NT2/D1 (cell line): Measurements from ENCODE around the gene NDUFAF8.
A peak's percentile ranks its signal among the peaks of the same experiment; 100 is the strongest.

Experiments
- DNase-seq: peaks from one replicate; pipeline ENCODE4 v3.0.0-alpha.2; 2011; ENCODE audit warnings: low read depth, low spot score
- H3K27me3 ChIP-seq: 2 replicates; pipeline ENCODE4 v1.6.0; 2011; ENCODE audit warnings: mild to moderate bottlenecking; ENCODE audit not compliant: insufficient read length, insufficient read depth
- H3K36me3 ChIP-seq: 2 replicates; pipeline ENCODE4 v1.6.1; 2011; ENCODE audit warnings: mild to moderate bottlenecking, low read length, mixed read lengths; ENCODE audit not compliant: insufficient read depth, insufficient read length
- H3K4me1 ChIP-seq: 2 replicates; pipeline ENCODE4 v1.5.1; 2011; ENCODE audit not compliant: insufficient read depth, insufficient read length
- H3K4me3 ChIP-seq: 2 replicates; pipeline ENCODE4 v1.5.1; 2011; ENCODE audit warnings: low read depth; ENCODE audit not compliant: insufficient read length
- H3K9ac ChIP-seq: 2 replicates; pipeline ENCODE4 v1.6.0; 2011; ENCODE audit warnings: low read depth; ENCODE audit not compliant: insufficient read length
- H3K9me3 ChIP-seq: 2 replicates; pipeline ENCODE4 v1.5.1; 2011; ENCODE audit warnings: mild to moderate bottlenecking, low read length; ENCODE audit not compliant: insufficient read depth
- SUZ12 ChIP-seq: IDR thresholded peaks from 2 replicates; pipeline ENCODE4 v1.6.1; 2011; ENCODE audit not compliant: insufficient read length, insufficient read depth; ENCODE audit errors: extremely low read depth
- YY1 ChIP-seq: IDR thresholded peaks from 2 replicates; pipeline ENCODE4 v1.6.1; 2011; ENCODE audit not compliant: insufficient read length, insufficient read depth
- ZNF274 ChIP-seq: IDR thresholded peaks from 2 replicates; pipeline ENCODE4 v1.6.1; 2011; ENCODE audit warnings: mild to moderate bottlenecking, low read depth, low read length

The NDUFAF8 gene

DNA sequence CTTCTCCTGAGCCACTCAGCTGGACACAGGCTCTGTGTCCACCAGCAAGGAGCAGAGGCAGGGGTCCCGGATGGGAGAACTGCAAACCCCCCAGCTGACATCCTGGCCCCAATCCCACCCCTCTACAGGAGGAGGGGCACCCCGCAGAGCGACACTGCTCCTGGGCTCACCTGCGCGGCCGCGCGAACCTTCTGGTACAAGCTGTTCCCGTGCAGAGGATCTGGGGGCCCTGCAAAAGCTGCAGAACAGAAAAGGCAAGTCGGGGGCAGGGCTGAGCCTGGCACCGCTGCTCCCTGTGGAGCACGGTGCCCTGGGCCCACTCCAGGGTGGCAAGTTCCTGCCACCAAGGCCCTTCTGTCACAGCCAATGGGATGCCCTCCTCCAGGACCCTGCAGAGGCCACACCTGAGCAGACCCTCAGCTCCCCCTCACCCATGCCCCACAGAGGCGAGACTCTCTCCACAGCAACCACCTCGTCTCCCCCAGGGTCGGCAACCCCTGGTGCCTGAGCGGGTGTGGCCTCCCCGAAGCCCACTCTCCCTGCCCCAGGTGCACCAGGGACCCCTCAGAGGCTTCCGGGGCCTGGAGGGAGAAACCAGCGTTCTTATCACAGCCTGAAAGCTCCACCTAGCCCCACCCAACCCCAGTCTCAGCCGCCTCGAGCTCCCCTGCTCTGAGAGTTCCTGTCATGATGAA, 5.2 kb upstream of the NDUFAF8 start:
- no peak overlapping the region for H3K9ac ChIP-seq
- no peak overlapping the region for H3K4me3 ChIP-seq
- TF ChIP-seq YY1: no peak
- TF ChIP-seq SUZ12: no peak
- TF ChIP-seq ZNF274: no peak
- H3K4me1 ChIP-seq: no peaks in the 10 kb centered on the region
- H3K9me3 ChIP-seq: no peaks in the 10 kb centered on the region
- DNase-seq: no peak
- peaks cover 70% of the 10 kb centered on the region for H3K36me3 ChIP-seq
- H3K27me3 ChIP-seq: no peaks in the 10 kb centered on the region

DNA sequence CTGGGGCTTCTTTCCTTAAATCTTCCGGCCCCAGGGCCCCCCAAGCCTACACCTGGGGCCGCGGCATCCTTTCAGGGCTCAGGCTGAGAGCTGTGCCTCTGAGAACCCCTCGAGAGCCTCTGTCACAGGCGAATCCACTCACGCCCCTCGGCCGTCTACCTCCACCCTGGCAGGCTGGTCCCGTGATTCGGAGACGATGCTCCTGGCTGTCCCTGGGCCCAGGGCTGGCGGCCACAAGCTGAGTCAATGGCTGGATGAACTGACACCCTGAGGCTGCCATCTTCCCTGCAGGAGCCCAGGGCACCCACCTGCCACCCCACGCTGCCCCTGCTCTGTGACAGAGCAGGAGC, 4.6 kb upstream of the NDUFAF8 start:
- Histone ChIP-seq H3K9me3 (no peaks in the 10 kb centered on the region), H3K27me3 (no peaks in the 10 kb centered on the region), H3K9ac (no peak overlapping the region), H3K4me1 (no peaks in the 10 kb centered on the region), H3K4me3 (no peak overlapping the region), H3K36me3 (peaks cover 67% of the 10 kb centered on the region)
- TF ChIP-seq ZNF274 (no peak), SUZ12 (no peak), YY1 (no peak)
- DNase-seq: no peak

DNA sequence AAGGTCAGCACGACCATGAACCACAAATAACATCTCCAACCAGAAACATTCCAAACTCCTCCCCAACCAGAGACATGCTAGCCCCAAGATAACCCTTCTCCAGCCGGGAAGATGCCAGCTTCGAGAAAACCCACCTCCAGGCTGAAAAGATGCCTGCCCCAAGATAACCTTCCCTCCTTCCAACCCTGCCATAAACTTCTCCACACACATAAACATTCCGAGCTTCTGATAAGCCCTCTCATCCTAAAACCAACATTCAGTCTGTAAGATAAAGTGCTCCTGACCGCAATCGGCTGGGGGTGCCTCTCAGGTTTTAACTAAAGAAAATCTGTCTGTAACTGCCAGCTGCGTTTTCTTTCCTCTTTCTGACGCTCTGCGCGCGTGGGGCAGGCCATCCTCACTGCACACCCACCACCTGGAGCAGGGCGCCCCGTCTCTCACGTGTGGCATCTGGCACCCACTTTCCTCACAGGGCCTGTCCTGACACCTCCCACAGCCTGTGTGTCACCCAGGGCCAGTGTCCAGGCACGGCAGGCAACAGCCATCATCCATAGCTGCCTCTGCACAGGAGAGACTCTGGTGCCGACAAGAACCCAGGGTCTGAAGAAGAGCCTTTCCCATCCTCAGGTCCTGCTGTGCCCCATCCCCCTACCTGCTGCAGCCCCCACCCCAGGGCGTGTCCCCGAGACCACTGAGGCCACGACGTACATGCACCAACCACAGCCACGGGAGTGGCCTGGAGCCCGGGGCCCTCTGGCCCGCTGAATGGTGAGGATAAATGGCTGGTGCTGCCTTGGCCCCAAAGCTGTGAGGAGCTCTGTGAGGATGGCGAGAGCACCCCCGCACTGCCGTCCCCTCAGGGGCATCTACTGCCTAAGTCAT, 3.9 kb upstream of the NDUFAF8 start:
- H3K27me3 ChIP-seq: no peaks in the 10 kb centered on the region
- H3K4me1 ChIP-seq: no peaks in the 10 kb centered on the region
- H3K9ac ChIP-seq: no peak overlapping the region
- no peak for DNase-seq
- TF ChIP-seq YY1 (no peak), SUZ12 (no peak)
- H3K9me3 ChIP-seq: no peaks in the 10 kb centered on the region
- H3K4me3 ChIP-seq: no peak overlapping the region
- H3K36me3 ChIP-seq: peaks cover 65% of the 10 kb centered on the region

DNA sequence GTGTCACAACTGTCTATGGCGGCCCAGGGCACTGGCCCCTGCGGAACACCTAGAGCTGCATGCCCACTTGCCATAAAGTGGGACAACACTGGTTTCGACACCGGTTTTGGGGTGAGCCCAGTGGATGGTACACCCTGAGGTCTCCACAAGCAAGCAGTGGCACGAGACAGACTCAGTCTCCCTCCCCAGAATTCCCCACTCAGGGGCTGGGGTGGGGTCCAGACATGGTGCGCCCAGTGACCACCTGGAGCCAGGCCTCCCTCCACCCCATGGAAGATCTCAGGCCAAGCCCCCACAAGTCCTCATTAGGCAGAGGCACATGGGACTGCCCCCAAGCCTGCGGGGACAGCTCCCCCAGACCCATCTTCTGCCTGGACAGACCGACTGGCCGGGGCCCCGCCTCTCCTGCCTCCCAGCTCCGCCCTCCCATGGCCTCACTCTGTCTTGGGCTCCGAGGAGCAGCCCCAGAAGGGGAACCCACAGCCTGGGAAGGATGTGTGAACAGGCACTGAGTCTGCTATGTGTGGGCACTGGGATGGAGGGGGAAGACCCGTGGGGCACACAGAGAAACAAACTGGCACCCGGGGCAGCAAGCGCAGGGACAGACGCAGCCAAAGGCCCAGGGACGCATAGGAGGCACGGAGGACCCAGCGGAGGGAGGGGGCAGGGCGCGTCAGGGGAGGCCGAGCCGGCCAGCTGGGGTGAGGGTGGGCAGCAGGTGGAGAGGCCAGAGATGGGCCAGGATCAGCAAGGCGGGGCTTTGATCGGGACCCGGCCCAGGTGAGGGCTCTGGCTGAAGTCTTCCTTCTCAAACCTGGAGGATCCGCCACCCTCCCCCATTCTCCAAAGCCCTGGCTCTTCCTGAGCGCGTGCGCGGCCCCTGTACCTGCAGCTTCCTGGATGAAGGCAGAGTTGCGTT, 3.0 kb upstream of the NDUFAF8 start:
- H3K9me3 ChIP-seq: no peaks in the 10 kb centered on the region
- no peak overlapping the region for H3K9ac ChIP-seq
- no peak for DNase-seq
- peaks cover 65% of the 10 kb centered on the region for H3K36me3 ChIP-seq
- TF ChIP-seq SUZ12 (no peak), ZNF274 (no peak), YY1 (no peak)
- no peaks in the 10 kb centered on the region for H3K27me3 ChIP-seq
- H3K4me3 ChIP-seq: no peak overlapping the region
- peaks cover 4% of the 10 kb centered on the region for H3K4me1 ChIP-seq

DNA sequence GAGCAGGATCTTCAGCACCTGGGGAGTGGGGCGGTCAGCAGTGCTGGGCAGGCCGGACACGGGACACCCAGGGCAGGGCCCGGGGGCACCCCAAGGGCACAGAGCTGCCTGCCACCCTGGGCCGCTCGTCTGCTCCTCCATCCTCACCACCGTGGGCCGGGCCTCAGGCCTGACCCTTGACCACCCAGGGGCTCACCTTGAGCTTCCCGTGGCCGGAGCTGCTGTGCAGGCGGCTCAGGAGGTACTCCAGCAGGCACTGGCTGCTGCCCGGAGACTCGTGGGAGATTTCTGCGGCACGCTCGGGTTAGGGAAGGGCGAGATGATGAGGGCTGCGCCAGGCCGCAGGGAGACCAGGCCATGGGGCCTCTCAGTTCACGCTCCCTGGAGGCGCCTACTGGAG, 2.3 kb upstream of the NDUFAF8 start:
- Histone ChIP-seq H3K36me3 (peaks cover 66% of the 10 kb centered on the region), H3K9ac (no peak overlapping the region), H3K27me3 (no peaks in the 10 kb centered on the region), H3K4me1 (peaks cover 9% of the 10 kb centered on the region), H3K9me3 (no peaks in the 10 kb centered on the region), H3K4me3 (no peak overlapping the region)
- TF ChIP-seq ZNF274 (no peak), YY1 (no peak), SUZ12 (no peak)
- DNase-seq: no peak

DNA sequence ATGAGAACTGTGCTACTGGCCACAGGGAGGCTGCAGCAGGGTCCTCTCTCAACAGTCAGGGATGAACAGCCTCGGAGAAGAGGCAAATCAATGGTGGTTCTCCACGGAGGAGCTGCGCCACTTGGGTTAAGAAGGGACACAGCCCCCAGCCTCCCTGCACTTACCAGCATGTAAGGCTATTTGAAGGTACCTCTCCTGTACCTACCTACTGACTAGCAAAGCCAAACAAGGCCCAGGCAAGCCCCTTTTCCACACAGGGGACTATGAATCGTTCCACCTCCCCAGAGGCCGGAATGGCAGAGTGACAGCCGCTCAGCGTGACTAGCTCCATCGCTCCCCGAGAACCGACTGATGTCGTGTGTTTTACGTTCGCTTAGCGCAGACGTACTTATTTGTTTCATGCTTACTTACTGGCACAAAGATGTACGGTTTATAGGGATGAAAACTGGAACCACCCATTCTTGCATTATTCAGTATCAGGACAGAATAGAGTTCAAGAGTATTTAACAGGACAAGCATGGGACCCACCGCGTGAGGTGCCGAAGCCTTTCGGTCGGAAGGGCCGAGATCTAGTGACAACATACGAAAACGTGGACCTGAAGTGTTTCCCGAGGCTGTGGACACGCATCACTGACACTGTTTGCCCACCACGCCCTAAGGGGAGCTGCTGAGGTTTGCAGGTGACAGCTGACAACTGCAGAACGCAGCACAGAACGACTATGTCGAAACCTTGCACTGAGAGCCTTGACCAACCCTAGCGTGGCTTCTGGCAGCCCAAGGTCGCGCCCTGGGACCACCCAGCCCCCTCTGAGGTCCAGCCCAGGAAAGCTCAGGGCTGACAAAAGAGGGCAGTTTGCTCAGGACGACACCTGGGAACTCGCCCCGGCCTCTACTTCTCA, 1.3 kb upstream of the NDUFAF8 start:
- Histone ChIP-seq H3K9ac (peak overlapping the region; percentile 86), H3K27me3 (no peaks in the 10 kb centered on the region), H3K4me3 (peak overlapping the region; percentile 81), H3K36me3 (peaks cover 61% of the 10 kb centered on the region), H3K4me1 (peaks cover 19% of the 10 kb centered on the region), H3K9me3 (no peaks in the 10 kb centered on the region)
- no peak for DNase-seq
- TF ChIP-seq ZNF274 (no peak), SUZ12 (no peak), YY1 (no peak)
